HCT116 (cell line): ENCODE results near the gene MRPL30. TPM values are rescaled to one million over a fixed set of nuclear protein-coding genes. Genes with fewer than 3 reads are reported as not detected.

Experiments used
- ATAC-seq: fragments of 200-7000 bp; cut with Tn5 transposase; 2 replicates; pipeline ENCODE4 v1.9.1; 2020; ENCODE audit warnings: mild to moderate bottlenecking, moderate library complexity
- BruUV-seq: library from RNA; stranded (reverse); fragments of 400-500 nt; replicated peaks from 2 replicates; lab custom pipeline; 2021; lab: Mats Ljungman, UMichigan
- CTCF ChIA-PET: fragments of 300-600 bp; sonication (Branson Sonifier 250); formaldehyde crosslinking; loops from one replicate; lab custom pipeline; 2021; ENCODE audit warnings: antibody characterized with exemption; lab: Charles Lee
- POLR2A ChIA-PET: fragments of 300-600, 350-600 bp; sonication (Branson Sonifier 250); formaldehyde crosslinking; loops from one replicate; lab custom pipeline; 2021; ENCODE audit warnings: antibody characterized with exemption; lab: Charles Lee
- RAD21 ChIA-PET, 2 experiments: fragments of 300-600 bp; sonication (Branson Sonifier 250); formaldehyde crosslinking; loops; one replicate each; lab custom pipeline; 2023; ENCODE audit warnings: low total read pairs in 2 of 2; ENCODE audit not compliant: uncharacterized antibody in 2 of 2, unreplicated experiment in 2 of 2, low non-redundant PET in 1 of 2; lab: Charles Lee
- DNase-seq: peaks from one replicate; pipeline ENCODE4 v3.0.0-alpha.2; 2010; ENCODE audit warnings: low read depth, low spot score
- H2AFZ ChIP-seq: fragments of 200-600 bp; shearing (Covaris generic), sonication (generic); 2 replicates; pipeline ENCODE4 v1.6.1; 2017; ENCODE audit warnings: low read depth, mixed run types, mixed read lengths, antibody characterized with exemption, low read length; ENCODE audit not compliant: poor library complexity, severe bottlenecking
- H3K27ac ChIP-seq: 2 replicates; pipeline ENCODE4 v1.5.1; 2012; ENCODE audit warnings: low read depth, low read length
- H3K27me3 ChIP-seq: fragments of 200-600 bp; sonication (generic); 2 replicates; pipeline ENCODE4 v1.6.1; 2016; ENCODE audit warnings: mixed run types, low read length, mixed read lengths; ENCODE audit not compliant: insufficient read depth
- H3K36me3 ChIP-seq, 2 experiments: fragments of 200-500 bp in 1 of 2; fragments of 200-600 bp in 1 of 2; sonication (Bioruptor generic) in 1 of 2; sonication (generic) in 1 of 2; 2 replicates each; pipeline versions ENCODE4 v1.5.1 to v1.6.1; 2014 to 2016; ENCODE audit warnings: low read length in 2 of 2, inconsistent platforms in 1 of 2, mixed read lengths in 1 of 2, mixed run types in 1 of 2; ENCODE audit not compliant: insufficient read depth in 2 of 2, control insufficient read depth in 1 of 2
- H3K4me1 ChIP-seq, 2 experiments: fragments of 200-600 bp in 1 of 2; sonication (generic) in 1 of 2; 2 replicates each; pipeline versions ENCODE4 v1.5.1 to v1.6.1; 2012 to 2017; ENCODE audit warnings: low read length in 2 of 2, inconsistent platforms in 1 of 2, mild to moderate bottlenecking in 1 of 2, mixed read lengths in 1 of 2, mixed run types in 1 of 2, moderate library complexity in 1 of 2; ENCODE audit not compliant: insufficient read depth in 2 of 2, control insufficient read depth in 1 of 2
- H3K4me2 ChIP-seq: fragments of 200-600 bp; sonication (generic); 2 replicates; pipeline ENCODE4 v1.6.1; 2017; ENCODE audit warnings: mixed run types, low read length, mixed read lengths
- H3K4me3 ChIP-seq, 2 experiments: fragments of 200-600 bp in 1 of 2; sonication (generic) in 1 of 2; replicated peaks in 1 of 2; 2 replicates each; pipeline ENCODE4 v1.5.1; 2011 to 2016; ENCODE audit warnings: low read length in 2 of 2, control low read depth in 1 of 2, low read depth in 1 of 2, mild to moderate bottlenecking in 1 of 2, mixed read lengths in 1 of 2, mixed run types in 1 of 2
- H3K79me2 ChIP-seq: fragments of 200-600 bp; sonication (generic); 2 replicates; pipeline ENCODE4 v1.6.1; 2017; ENCODE audit warnings: mild to moderate bottlenecking, mixed run types, low read length, moderate library complexity, mixed read lengths; ENCODE audit not compliant: insufficient read depth
- H3K9ac ChIP-seq: fragments of 200-600 bp; sonication (generic); 2 replicates; pipeline ENCODE4 v1.6.1; 2016; ENCODE audit warnings: low read length, mixed read lengths
- H3K9me2 ChIP-seq: fragments of 200-600 bp; sonication (generic), shearing (Covaris generic); 2 replicates; pipeline ENCODE4 v1.6.1; 2017; ENCODE audit warnings: mixed run types, mild to moderate bottlenecking, moderate library complexity; ENCODE audit not compliant: insufficient read depth
- H3K9me3 ChIP-seq, 2 experiments: fragments of 200-500 bp in 1 of 2; fragments of 200-600 bp in 1 of 2; sonication (Bioruptor generic) in 1 of 2; sonication (generic) in 1 of 2; 2 replicates each; pipeline ENCODE4 v1.6.1; 2014 to 2017; ENCODE audit warnings: low read length in 2 of 2, mixed read lengths in 2 of 2, inconsistent platforms in 1 of 2, low read depth in 1 of 2, mild to moderate bottlenecking in 1 of 2, mixed run types in 1 of 2, moderate library complexity in 1 of 2; ENCODE audit not compliant: control insufficient read depth in 1 of 2, insufficient read depth in 1 of 2
- H4K20me1 ChIP-seq: fragments of 200-600 bp; sonication (generic), shearing (Covaris generic); 2 replicates; pipeline ENCODE4 v1.6.1; 2017; ENCODE audit warnings: mixed run types, mild to moderate bottlenecking, moderate library complexity; ENCODE audit not compliant: insufficient read depth
- CBX3 ChIP-seq: IDR thresholded peaks from 2 replicates; pipeline ENCODE4 v1.6.1; 2012; ENCODE audit warnings: low read depth
- REST ChIP-seq: IDR thresholded peaks from 2 replicates; pipeline ENCODE4 v1.6.1; 2012; ENCODE audit warnings: low read depth
- TCF7L2 ChIP-seq: IDR thresholded peaks from 2 replicates; pipeline ENCODE4 v1.7.0; 2011; ENCODE audit warnings: borderline replicate concordance, inconsistent platforms; ENCODE audit not compliant: insufficient read depth, insufficient read length; ENCODE audit errors: extremely low read depth
- YY1 ChIP-seq: IDR thresholded peaks from 2 replicates; pipeline ENCODE4 v1.6.1; 2011; ENCODE audit warnings: low read length, low read depth, moderate library complexity, mild to moderate bottlenecking; ENCODE audit not compliant: insufficient replicate concordance; ENCODE audit errors: extremely low read depth
- ZBTB33 ChIP-seq: IDR thresholded peaks from 2 replicates; pipeline ENCODE4 v1.6.1; 2011; ENCODE audit warnings: mild to moderate bottlenecking, low read length, moderate library complexity; ENCODE audit not compliant: insufficient replicate concordance; ENCODE audit errors: extremely low read depth
- intact Hi-C: fragments of 100-400 bp; cut with micrococcal nuclease; formaldehyde crosslinking; loops from 2 replicates; pipeline ENCODE4 v1.10.0; 2022
- total RNA-seq: library from RNA; stranded (reverse); gene quantifications from one replicate; pipeline ENCODE4 v1.2.1, GENCODE V29; 2021; ENCODE audit not compliant: unreplicated experiment
- TF ChIP-seq, protein P1 (sequence below): IDR thresholded peaks from 2 replicates; pipeline ENCODE4 v1.6.1; 2012
- TF ChIP-seq, protein P2 (sequence below): IDR thresholded peaks from 2 replicates; pipeline ENCODE4 v1.6.1; 2012

MRPL30 gene
- total RNA-seq, 1 experiment from 2014 or later = 38.1 TPM

DNA sequence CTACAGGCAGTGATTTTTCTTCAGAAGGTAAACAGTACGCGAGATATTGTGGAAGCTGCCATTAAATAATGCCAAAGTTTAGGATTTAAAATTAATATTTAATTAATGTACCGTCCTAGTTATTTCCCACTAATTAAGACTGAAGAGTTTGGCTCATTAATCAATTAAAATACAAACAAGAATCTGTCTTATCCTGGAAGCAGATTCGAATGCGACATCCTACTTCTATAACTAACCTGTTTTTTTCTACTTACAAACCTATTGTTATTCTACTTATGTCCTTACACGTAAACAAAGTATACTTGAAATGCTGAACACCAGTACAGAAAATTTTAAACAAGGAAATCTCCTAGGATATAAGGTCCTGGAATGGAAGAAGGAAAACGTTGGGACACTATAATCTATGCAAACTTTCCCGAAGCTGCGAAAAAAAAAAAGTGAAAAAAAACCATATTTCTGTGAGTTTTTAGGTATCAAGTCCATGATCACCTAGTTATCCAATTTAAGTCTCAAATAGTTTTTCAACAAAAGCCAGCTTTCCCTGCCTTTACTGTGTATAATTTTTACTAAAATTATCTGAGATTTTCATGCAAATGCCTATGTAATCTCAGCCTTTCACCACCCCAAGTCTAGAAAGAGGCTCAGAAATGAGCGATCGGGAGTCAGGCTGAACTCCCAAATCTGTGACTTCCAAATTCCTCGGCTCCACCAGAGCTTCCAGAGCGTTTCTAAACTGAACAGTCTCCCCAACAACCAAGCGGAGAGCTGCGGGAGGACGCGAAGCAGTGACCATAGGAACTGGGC, 40.7 kb upstream of the MRPL30 start:
- Histone ChIP-seq H3K9me2 (no peaks in the 10 kb centered on the region), H3K4me1 (peaks cover 10 to 27% of the 10 kb centered on the region in 2 experiments), H3K36me3 (no peaks in the 10 kb centered on the region), H3K79me2 (no peaks in the 10 kb centered on the region), H2AFZ (peak overlapping the region; percentile 56), H3K27me3 (no peaks in the 10 kb centered on the region), H3K4me2 (peak overlapping the region; percentile 92), H3K27ac (peak overlapping the region; percentile 87), H3K9me3 (no peaks in the 10 kb centered on the region), H4K20me1 (no peaks in the 10 kb centered on the region), H3K4me3 (peak overlapping the region; percentile 60 to 75), H3K9ac (peak overlapping the region; percentile 71)
- RAD21 ChIA-PET = no interaction called here
- POLR2A ChIA-PET = interaction anchor here (1.4 to 2.2 kb wide), 4 partner anchors 13 to 197 kb away, joined by 5 to 9 read pairs (median 6); partner anchors contain the start of genes EIF5B, LIPT1, MITD1 and MRPL30
- TF ChIP-seq, protein P1, sequence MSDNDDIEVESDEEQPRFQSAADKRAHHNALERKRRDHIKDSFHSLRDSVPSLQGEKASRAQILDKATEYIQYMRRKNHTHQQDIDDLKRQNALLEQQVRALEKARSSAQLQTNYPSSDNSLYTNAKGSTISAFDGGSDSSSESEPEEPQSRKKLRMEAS = no peak
- TF ChIP-seq YY1 = no peak
- TF ChIP-seq, protein P2, sequence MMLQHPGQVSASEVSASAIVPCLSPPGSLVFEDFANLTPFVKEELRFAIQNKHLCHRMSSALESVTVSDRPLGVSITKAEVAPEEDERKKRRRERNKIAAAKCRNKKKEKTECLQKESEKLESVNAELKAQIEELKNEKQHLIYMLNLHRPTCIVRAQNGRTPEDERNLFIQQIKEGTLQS = no peak
- no peak for TF ChIP-seq ZBTB33
- TF ChIP-seq TCF7L2 = no peak
- TF ChIP-seq CBX3 = no peak
- TF ChIP-seq REST = no peak
- TSS peak; percentile 42 for BruUV-seq
- CTCF ChIA-PET = interaction anchor here (2.1 kb wide), 1 partner anchor 491 kb away, joined by 9 read pairs; no protein-coding TSS in a partner anchor
- no peak for ATAC-seq
- no peak for DNase-seq
- intact Hi-C loops = no loop called here
